ENCODE results near the gene TGFBR1. TPM values are rescaled to one million over a fixed set of nuclear protein-coding genes. Genes with fewer than 3 reads are reported as not detected.

Gene TGFBR1
- total RNA-seq, 5 donors from 2014 or later (not counting 1 experiment from before 2014, with no cell fraction given), result 22.3 to 36.9 (median 31.7) TPM

- Mint-ChIP-seq H3K36me3 (peaks cover 68% of the 10 kb centered on the region), H3K27ac (peak overlapping the region in 1 of 2 donors; percentile 39), H3K4me3 (no peak overlapping the region), H3K9me3 (no peaks in the 10 kb centered on the region), H3K27me3 (no peaks in the 10 kb centered on the region), H3K4me1 (peaks cover 25 to 34% (median 29%) of the 10 kb centered on the region in 3 donors)
- no peak overlapping the region for H3K4me3 ChIP-seq (ENCODE audit: control insufficient read depth in 1 of 2, extremely low read depth in 1 of 2, low read length in 1 of 2)
- H3K27ac ChIP-seq (ENCODE audit: low read length), result no peak overlapping the region
- no peaks in the 10 kb centered on the region for H3K27me3 ChIP-seq (replicated peaks in 1 of 2; ENCODE audit: control insufficient read depth in 2 of 2, extremely low read depth in 1 of 2, insufficient read depth in 2 of 2, low read length in 1 of 2)
- no peaks in the 10 kb centered on the region for H3K9me3 ChIP-seq
- H3K4me1 ChIP-seq (ENCODE audit: control insufficient read depth in 1 of 2, extremely low read depth in 1 of 2, insufficient read depth in 2 of 2, low read length in 2 of 2), result peaks cover 0 to 12% of the 10 kb centered on the region in 2 experiments
- no peak for ATAC-seq (replicated peaks in 1 of 4)
- peaks cover 11 to 88% of the 10 kb centered on the region in 2 donors for H3K36me3 ChIP-seq (ENCODE audit: control insufficient read depth in 2 of 2, extremely low read depth in 1 of 2, insufficient read depth in 1 of 2, low read length in 1 of 2)
- CTCF ChIA-PET, result interaction anchor here in 1 of 2 donors (8.9 kb wide), 1 partner anchor 146 kb away, joined by 108 read pairs; no protein-coding TSS in a partner anchor
- DNase-seq, result no peak
- POLR2A ChIA-PET, result no interaction called here
- WGBS (ENCODE audit: insufficient coverage), result 100% methylated on average over 2 of the region's 4 CpGs
Observed at GRCh38 chr9:99144966-99145365, 40.1 kb downstream of the TGFBR1 start.

GRCh38 chr9:99146574-99146973 is 41.7 kb downstream of the TGFBR1 start:
- Mint-ChIP-seq H3K4me3 (no peak overlapping the region), H3K27ac (peak overlapping the region in 1 of 2 donors; percentile 52), H3K4me1 (peaks cover 28 to 34% (median 31%) of the 10 kb centered on the region in 3 donors), H3K27me3 (no peaks in the 10 kb centered on the region), H3K36me3 (peaks cover 62% of the 10 kb centered on the region), H3K9me3 (no peaks in the 10 kb centered on the region)
- Histone ChIP-seq H3K27ac (ENCODE audit: low read length) (no peak overlapping the region), H3K4me1 (ENCODE audit: control insufficient read depth in 1 of 2, extremely low read depth in 1 of 2, insufficient read depth in 2 of 2, low read length in 2 of 2) (peaks cover 0 to 24% of the 10 kb centered on the region in 2 experiments), H3K4me3 (ENCODE audit: control insufficient read depth in 1 of 2, extremely low read depth in 1 of 2, low read length in 1 of 2) (no peak overlapping the region), H3K36me3 (ENCODE audit: control insufficient read depth in 2 of 2, extremely low read depth in 1 of 2, insufficient read depth in 1 of 2, low read length in 1 of 2) (peaks cover 11 to 79% of the 10 kb centered on the region in 2 donors), H3K27me3 (replicated peaks in 1 of 2; ENCODE audit: control insufficient read depth in 2 of 2, extremely low read depth in 1 of 2, insufficient read depth in 2 of 2, low read length in 1 of 2) (no peaks in the 10 kb centered on the region), H3K9me3 (no peaks in the 10 kb centered on the region)
- ATAC-seq (replicated peaks in 1 of 4), result no peak
- POLR2A ChIA-PET, result interaction anchor here in 1 of 2 donors (0.6 kb wide), 1 partner anchor 770 kb away, joined by 4 read pairs; no protein-coding TSS in a partner anchor
- CTCF ChIA-PET, result interaction anchor here in 1 of 2 donors (0.6 kb wide), 1 partner anchor 890 kb away, joined by 3 read pairs; no protein-coding TSS in a partner anchor
- no CpG with 5 or more reads among the region's 4 CpGs for WGBS (ENCODE audit: insufficient coverage)
- no peak for DNase-seq

- Mint-ChIP-seq H3K36me3 (peaks cover 62% of the 10 kb centered on the region), H3K27me3 (no peaks in the 10 kb centered on the region), H3K9me3 (no peaks in the 10 kb centered on the region), H3K27ac (peak overlapping the region in 1 of 2 donors; percentile 7), H3K4me3 (no peak overlapping the region), H3K4me1 (peaks cover 29 to 34% (median 34%) of the 10 kb centered on the region in 3 donors)
- Histone ChIP-seq H3K27me3 (replicated peaks in 1 of 2; ENCODE audit: control insufficient read depth in 2 of 2, extremely low read depth in 1 of 2, insufficient read depth in 2 of 2, low read length in 1 of 2) (no peaks in the 10 kb centered on the region), H3K9me3 (no peaks in the 10 kb centered on the region), H3K27ac (ENCODE audit: low read length) (no peak overlapping the region), H3K4me1 (ENCODE audit: control insufficient read depth in 1 of 2, extremely low read depth in 1 of 2, insufficient read depth in 2 of 2, low read length in 2 of 2) (peaks cover 0 to 27% of the 10 kb centered on the region in 2 experiments), H3K4me3 (ENCODE audit: control insufficient read depth in 1 of 2, extremely low read depth in 1 of 2, low read length in 1 of 2) (no peak overlapping the region), H3K36me3 (ENCODE audit: control insufficient read depth in 2 of 2, extremely low read depth in 1 of 2, insufficient read depth in 1 of 2, low read length in 1 of 2) (peaks cover 11 to 75% of the 10 kb centered on the region in 2 donors)
- ATAC-seq (replicated peaks in 1 of 4) (no peak), DNase-seq (no peak)
- ChIA-PET CTCF (interaction anchor here in 1 of 2 donors (0.6 to 1.6 kb wide), 2 partner anchors 20 to 890 kb away, joined by 3 read pairs; no protein-coding TSS in a partner anchor), POLR2A (no interaction called here)
Observed at GRCh38 chr9:99147177-99147576, 42.3 kb downstream of the TGFBR1 start.

GRCh38 chr9:99150451-99151171 is 45.7 kb downstream of the TGFBR1 start:
- Mint-ChIP-seq H3K27ac (peak overlapping the region; percentile 76 to 84), H3K27me3 (no peaks in the 10 kb centered on the region), H3K4me1 (peaks cover 30 to 42% (median 34%) of the 10 kb centered on the region in 3 donors), H3K9me3 (no peaks in the 10 kb centered on the region), H3K4me3 (peak overlapping the region in 2 of 3 donors; percentile 2 to 39), H3K36me3 (peaks cover 46% of the 10 kb centered on the region)
- ATAC-seq (replicated peaks in 1 of 4) (peak; percentile 88 to 100 (median 95)), DNase-seq (peak in 5 of 35 experiments; percentile 6 to 63 (median 22))
- H3K27me3 ChIP-seq (replicated peaks in 1 of 2; ENCODE audit: control insufficient read depth in 2 of 2, extremely low read depth in 1 of 2, insufficient read depth in 2 of 2, low read length in 1 of 2), result no peaks in the 10 kb centered on the region
- CTCF ChIA-PET, result interaction anchor here (0.5 to 1.9 kb wide), 10 partner anchors 9 to 1205 kb away, joined by 3 to 14 read pairs (median 5); no protein-coding TSS in a partner anchor
- peaks cover 4 to 43% of the 10 kb centered on the region in 2 donors for H3K36me3 ChIP-seq (ENCODE audit: control insufficient read depth in 2 of 2, extremely low read depth in 1 of 2, insufficient read depth in 1 of 2, low read length in 1 of 2)
- H3K4me3 ChIP-seq (ENCODE audit: control insufficient read depth in 1 of 2, extremely low read depth in 1 of 2, low read length in 1 of 2), result peak overlapping the region in 1 of 2 donors; percentile 15
- 0% methylated on average over 2 of the region's 8 CpGs for WGBS (ENCODE audit: insufficient coverage)
- POLR2A ChIA-PET, result no interaction called here
- no peaks in the 10 kb centered on the region for H3K9me3 ChIP-seq
- H3K4me1 ChIP-seq (ENCODE audit: control insufficient read depth in 1 of 2, extremely low read depth in 1 of 2, insufficient read depth in 2 of 2, low read length in 2 of 2), result peaks cover 0 to 27% of the 10 kb centered on the region in 2 experiments
- peak overlapping the region; percentile 31 for H3K27ac ChIP-seq (ENCODE audit: low read length)

- POLR2A ChIA-PET, result interaction anchor here in 1 of 2 donors (0.5 kb wide), 1 partner anchor 49 kb away, joined by 3 read pairs; no protein-coding TSS in a partner anchor
- ATAC-seq (replicated peaks in 1 of 4) (no peak), DNase-seq (no peak)
- H3K27me3 ChIP-seq (replicated peaks in 1 of 2; ENCODE audit: control insufficient read depth in 2 of 2, extremely low read depth in 1 of 2, insufficient read depth in 2 of 2, low read length in 1 of 2), result no peaks in the 10 kb centered on the region
- Mint-ChIP-seq H3K4me1 (peaks cover 24 to 27% (median 24%) of the 10 kb centered on the region in 3 donors), H3K27me3 (no peaks in the 10 kb centered on the region), H3K36me3 (peaks cover 16% of the 10 kb centered on the region), H3K9me3 (no peaks in the 10 kb centered on the region), H3K4me3 (no peak overlapping the region), H3K27ac (no peak overlapping the region)
- 100% methylated on average over 2 of the region's 3 CpGs for WGBS (ENCODE audit: insufficient coverage)
- peaks cover 0 to 7% of the 10 kb centered on the region in 2 donors for H3K36me3 ChIP-seq (ENCODE audit: control insufficient read depth in 2 of 2, extremely low read depth in 1 of 2, insufficient read depth in 1 of 2, low read length in 1 of 2)
- CTCF ChIA-PET, result no interaction called here
- peaks cover 0 to 21% of the 10 kb centered on the region in 2 experiments for H3K4me1 ChIP-seq (ENCODE audit: control insufficient read depth in 1 of 2, extremely low read depth in 1 of 2, insufficient read depth in 2 of 2, low read length in 2 of 2)
- H3K9me3 ChIP-seq, result no peaks in the 10 kb centered on the region
- no peak overlapping the region for H3K4me3 ChIP-seq (ENCODE audit: control insufficient read depth in 1 of 2, extremely low read depth in 1 of 2, low read length in 1 of 2)
- H3K27ac ChIP-seq (ENCODE audit: low read length), result no peak overlapping the region
Observed at GRCh38 chr9:99154356-99154755, 49.4 kb downstream of the TGFBR1 start.

GRCh38 chr9:99155736-99156135 is 50.8 kb downstream of the TGFBR1 start:
- WGBS (ENCODE audit: insufficient coverage), result no CpG with 5 or more reads among the region's 2 CpGs
- DNase-seq (no peak), ATAC-seq (replicated peaks in 1 of 4) (no peak)
- ChIA-PET POLR2A (no interaction called here), CTCF (interaction anchor here in 1 of 2 donors (1.2 kb wide), 1 partner anchor 155 kb away, joined by 5 read pairs; no protein-coding TSS in a partner anchor)
- H3K27ac Mint-ChIP-seq, result no peak overlapping the region
- Histone ChIP-seq H3K9me3 (no peaks in the 10 kb centered on the region), H3K4me1 (ENCODE audit: control insufficient read depth in 1 of 2, extremely low read depth in 1 of 2, insufficient read depth in 2 of 2, low read length in 2 of 2) (peaks cover 0 to 8% of the 10 kb centered on the region in 2 experiments), H3K27me3 (replicated peaks in 1 of 2; ENCODE audit: control insufficient read depth in 2 of 2, extremely low read depth in 1 of 2, insufficient read depth in 2 of 2, low read length in 1 of 2) (no peaks in the 10 kb centered on the region), H3K36me3 (ENCODE audit: control insufficient read depth in 2 of 2, extremely low read depth in 1 of 2, insufficient read depth in 1 of 2, low read length in 1 of 2) (peaks cover 0 to 4% of the 10 kb centered on the region in 2 donors), H3K4me3 (ENCODE audit: control insufficient read depth in 1 of 2, extremely low read depth in 1 of 2, low read length in 1 of 2) (no peak overlapping the region), H3K27ac (ENCODE audit: low read length) (no peak overlapping the region)
- H3K4me3 Mint-ChIP-seq, result no peak overlapping the region
- peaks cover 7 to 8% of the 10 kb centered on the region in 2 donors for H3K27me3 Mint-ChIP-seq
- no peaks in the 10 kb centered on the region for H3K9me3 Mint-ChIP-seq
- peaks cover 13% of the 10 kb centered on the region for H3K36me3 Mint-ChIP-seq
- H3K4me1 Mint-ChIP-seq, result peaks cover 12 to 24% (median 12%) of the 10 kb centered on the region in 3 donors
